ENCODE data around the gene PRDM15. TPM values are rescaled to one million over a fixed set of nuclear protein-coding genes. Genes with fewer than 3 reads are reported as not detected.

Gene PRDM15
- total RNA-seq, 2 experiments from 2014 or later: 10.4 to 12.0 TPM

GRCh38 chr21:41755934-41756773, 123.0 kb downstream of the PRDM15 start:
- Histone ChIP-seq H3K4me1 (ENCODE audit: insufficient read depth, low read length) (peaks cover 6% of the 10 kb centered on the region), H3K9me3 (ENCODE audit: control insufficient read depth in 1 of 2, insufficient read depth in 1 of 2, low read length in 2 of 2) (no peaks in the 10 kb centered on the region), H3K4me3 (ENCODE audit: low read length) (no peak overlapping the region), H3K27ac (ENCODE audit: low read depth in 1 of 2, low read length in 2 of 2) (no peak overlapping the region), H3K27me3 (ENCODE audit: control insufficient read depth in 1 of 2, insufficient read depth in 2 of 2, low read length in 2 of 2) (peaks cover 16% of the 10 kb centered on the region in 2 experiments), H3K36me3 (ENCODE audit: insufficient read depth, low read length) (no peaks in the 10 kb centered on the region)
- Mint-ChIP-seq H3K4me3 (no peak overlapping the region), H3K36me3 (ENCODE audit: low read depth) (no peaks in the 10 kb centered on the region), H3K27ac (no peak overlapping the region), H3K4me1 (ENCODE audit: low read depth) (peaks cover 3% of the 10 kb centered on the region), H3K27me3 (peaks cover 19% of the 10 kb centered on the region), H3K9me3 (no peaks in the 10 kb centered on the region)
- TF ChIP-seq CTCF (IDR thresholded peaks at IDR 0.05): no peak
- ChIA-PET CTCF (no interaction called here), POLR2A (no interaction called here)
- DNase-seq (no peak), ATAC-seq (ENCODE audit: poor library complexity) (no peak)
- intact Hi-C loops (cut with DNase I, micrococcal nuclease): no loop called here

GRCh38 chr21:41755258-41755933, 123.7 kb downstream of the PRDM15 start:
- Mint-ChIP-seq H3K4me3 (no peak overlapping the region), H3K36me3 (ENCODE audit: low read depth) (no peaks in the 10 kb centered on the region), H3K27ac (no peak overlapping the region), H3K27me3 (peaks cover 11% of the 10 kb centered on the region), H3K9me3 (no peaks in the 10 kb centered on the region), H3K4me1 (ENCODE audit: low read depth) (no peaks in the 10 kb centered on the region)
- Histone ChIP-seq H3K9me3 (ENCODE audit: control insufficient read depth in 1 of 2, insufficient read depth in 1 of 2, low read length in 2 of 2) (no peaks in the 10 kb centered on the region), H3K4me1 (ENCODE audit: insufficient read depth, low read length) (no peaks in the 10 kb centered on the region), H3K27ac (ENCODE audit: low read depth in 1 of 2, low read length in 2 of 2) (no peak overlapping the region), H3K27me3 (ENCODE audit: control insufficient read depth in 1 of 2, insufficient read depth in 2 of 2, low read length in 2 of 2) (peaks cover 8 to 10% of the 10 kb centered on the region in 2 experiments), H3K4me3 (ENCODE audit: low read length) (no peak overlapping the region), H3K36me3 (ENCODE audit: insufficient read depth, low read length) (no peaks in the 10 kb centered on the region)
- intact Hi-C loops (cut with DNase I, micrococcal nuclease): no loop called here
- ChIA-PET CTCF (no interaction called here), POLR2A (no interaction called here)
- DNase-seq (no peak), ATAC-seq (ENCODE audit: poor library complexity) (no peak)
- no peak for TF ChIP-seq CTCF (IDR thresholded peaks at IDR 0.05)

GRCh38 chr21:41754479-41754891, 124.7 kb downstream of the PRDM15 start:
- ChIA-PET POLR2A (no interaction called here), CTCF (no interaction called here)
- Histone ChIP-seq H3K4me1 (ENCODE audit: insufficient read depth, low read length) (no peaks in the 10 kb centered on the region), H3K27me3 (ENCODE audit: control insufficient read depth in 1 of 2, insufficient read depth in 2 of 2, low read length in 2 of 2) (peaks cover 1 to 3% of the 10 kb centered on the region in 2 experiments), H3K27ac (ENCODE audit: low read depth in 1 of 2, low read length in 2 of 2) (no peak overlapping the region), H3K36me3 (ENCODE audit: insufficient read depth, low read length) (no peaks in the 10 kb centered on the region), H3K4me3 (ENCODE audit: low read length) (no peak overlapping the region), H3K9me3 (ENCODE audit: control insufficient read depth in 1 of 2, insufficient read depth in 1 of 2, low read length in 2 of 2) (no peaks in the 10 kb centered on the region)
- TF ChIP-seq CTCF (IDR thresholded peaks at IDR 0.05): no peak
- H3K9me3 Mint-ChIP-seq: no peaks in the 10 kb centered on the region
- H3K27me3 Mint-ChIP-seq: peaks cover 2% of the 10 kb centered on the region
- ATAC-seq (ENCODE audit: poor library complexity) (no peak), DNase-seq (no peak)
- H3K36me3 Mint-ChIP-seq (ENCODE audit: low read depth): no peaks in the 10 kb centered on the region
- intact Hi-C loops (cut with DNase I, micrococcal nuclease): no loop called here
- no peak overlapping the region for H3K27ac Mint-ChIP-seq
- H3K4me3 Mint-ChIP-seq: no peak overlapping the region
- H3K4me1 Mint-ChIP-seq (ENCODE audit: low read depth): no peaks in the 10 kb centered on the region
